HUES64 (cell line): ENCODE measurements around the gene FGFR3.
"Not testable (repeated sequence)": the region's sequence is repeated elsewhere in the genome, so short reads cannot be mapped to it uniquely, and the experiment has no call there.

Experiments used
- H3K27ac ChIP-seq: 2 replicates; pipeline ENCODE4 v1.7.0; 2013; ENCODE audit warnings: low read depth, low read length, inconsistent platforms
- H3K27me3 ChIP-seq: 2 replicates; pipeline ENCODE4 v1.6.1; 2013; ENCODE audit warnings: mild to moderate bottlenecking, low read length; ENCODE audit not compliant: insufficient read depth
- H3K36me3 ChIP-seq: 2 replicates; pipeline ENCODE4 v1.6.1; 2013; ENCODE audit warnings: mild to moderate bottlenecking, low read length; ENCODE audit not compliant: insufficient read depth
- H3K4me1 ChIP-seq: 2 replicates; pipeline ENCODE4 v1.6.1; 2013; ENCODE audit warnings: mild to moderate bottlenecking, low read length, moderate library complexity; ENCODE audit not compliant: insufficient read depth
- H3K4me3 ChIP-seq: 2 replicates; pipeline ENCODE4 v1.5.1; 2013; ENCODE audit warnings: mild to moderate bottlenecking, low read length, moderate library complexity
- H3K9ac ChIP-seq: 2 replicates; pipeline ENCODE4 v1.6.1; 2013; ENCODE audit warnings: mild to moderate bottlenecking, low read depth, low read length
- H3K9me3 ChIP-seq: 2 replicates; pipeline ENCODE4 v1.6.1; 2013; ENCODE audit warnings: low read depth, low read length; ENCODE audit not compliant: insufficient read depth
- WGBS: fragments of 150-250, 120-280 bp; methylation state at CpG from one replicate; pipeline ENCODE4 v1.1.7; 2013; ENCODE audit warnings: missing lambda C conversion rate; 5-methylcytosine and 5-hydroxymethylcytosine counted together

The FGFR3 gene

GRCh38 chr4:1826531-1827350, 33.6 kb downstream of the FGFR3 start:
- Histone ChIP-seq H3K4me1 (no peaks in the 10 kb centered on the region), H3K9me3 (peaks cover 4% of the 10 kb centered on the region; the same call in 1 of the 2 replicates), H3K27me3 (no peaks in the 10 kb centered on the region), H3K9ac (no peak overlapping the region), H3K36me3 (peaks cover 67% of the 10 kb centered on the region), H3K27ac (no peak overlapping the region), H3K4me3 (no peak overlapping the region)
- WGBS: 93% methylated on average over 30 of the region's 30 CpGs

- Histone ChIP-seq H3K9ac (no peak overlapping the region), H3K4me1 (no peaks in the 10 kb centered on the region), H3K27ac (no peak overlapping the region), H3K27me3 (no peaks in the 10 kb centered on the region), H3K4me3 (no peak overlapping the region), H3K9me3 (peaks cover 4% of the 10 kb centered on the region; the same call in 1 of the 2 replicates), H3K36me3 (peaks cover 67% of the 10 kb centered on the region)
- 90% methylated on average over 3 of the region's 3 CpGs for WGBS
Observed at GRCh38 chr4:1830234-1830633, 37.1 kb downstream of the FGFR3 start.

- Histone ChIP-seq H3K27ac (no peak overlapping the region), H3K9me3 (peaks cover 4% of the 10 kb centered on the region; the same call in 1 of the 2 replicates), H3K9ac (no peak overlapping the region), H3K27me3 (no peaks in the 10 kb centered on the region), H3K4me3 (no peak overlapping the region), H3K4me1 (no peaks in the 10 kb centered on the region), H3K36me3 (peaks cover 67% of the 10 kb centered on the region)
- 94% methylated on average over 7 of the region's 8 CpGs for WGBS
Observed at GRCh38 chr4:1830642-1831228, 37.6 kb downstream of the FGFR3 start.

- peaks cover 67% of the 10 kb centered on the region for H3K36me3 ChIP-seq
- peaks cover 4% of the 10 kb centered on the region; the same call in 1 of the 2 replicates for H3K9me3 ChIP-seq
- no peak overlapping the region for H3K9ac ChIP-seq
- H3K4me1 ChIP-seq: no peaks in the 10 kb centered on the region
- no peak overlapping the region for H3K27ac ChIP-seq
- no peaks in the 10 kb centered on the region for H3K27me3 ChIP-seq
- no peak overlapping the region for H3K4me3 ChIP-seq
- WGBS: 96% methylated on average over 8 of the region's 8 CpGs
Observed at GRCh38 chr4:1831331-1831730, 38.2 kb downstream of the FGFR3 start.

GRCh38 chr4:1832690-1833089, 39.6 kb downstream of the FGFR3 start:
- H3K4me1 ChIP-seq: no peaks in the 10 kb centered on the region
- no peaks in the 10 kb centered on the region for H3K27me3 ChIP-seq
- H3K4me3 ChIP-seq: no peak overlapping the region
- H3K9me3 ChIP-seq: peaks cover 4% of the 10 kb centered on the region; the same call in 1 of the 2 replicates
- no peak overlapping the region for H3K9ac ChIP-seq
- peaks cover 71% of the 10 kb centered on the region for H3K36me3 ChIP-seq
- WGBS: 95% methylated on average over 18 of the region's 18 CpGs
- H3K27ac ChIP-seq: no peak overlapping the region

- 96% methylated on average over 14 of the region's 14 CpGs for WGBS
- Histone ChIP-seq H3K27me3 (no peaks in the 10 kb centered on the region), H3K27ac (no peak overlapping the region), H3K9ac (no peak overlapping the region), H3K36me3 (peaks cover 73% of the 10 kb centered on the region), H3K4me3 (no peak overlapping the region), H3K4me1 (no peaks in the 10 kb centered on the region), H3K9me3 (peaks cover 4% of the 10 kb centered on the region; the same call in 1 of the 2 replicates)
Observed at GRCh38 chr4:1833307-1834046, 40.4 kb downstream of the FGFR3 start.

GRCh38 chr4:1834047-1834775, 41.1 kb downstream of the FGFR3 start:
- H3K4me1 ChIP-seq: no peaks in the 10 kb centered on the region
- WGBS: 95% methylated on average over 21 of the region's 21 CpGs

GRCh38 chr4:1835836-1836235, 42.7 kb downstream of the FGFR3 start:
- WGBS: 95% methylated on average over 7 of the region's 8 CpGs
- not testable (repeated sequence) for H3K27me3 ChIP-seq, H3K9me3 ChIP-seq, H3K27ac ChIP-seq, H3K4me3 ChIP-seq, H3K9ac ChIP-seq, H3K4me1 ChIP-seq
- H3K36me3 ChIP-seq: peaks cover 80% of the 10 kb centered on the region

More at GRCh38 chr4:1834047-1834775, 41.1 kb downstream of the FGFR3 start:
- Histone ChIP-seq H3K27ac (no peak overlapping the region), H3K36me3 (peaks cover 81% of the 10 kb centered on the region), H3K4me3 (no peak overlapping the region), H3K27me3 (no peaks in the 10 kb centered on the region), H3K9me3 (peaks cover 4% of the 10 kb centered on the region; the same call in 1 of the 2 replicates), H3K9ac (no peak overlapping the region)

GRCh38 chr4:1836650-1837049, 43.6 kb downstream of the FGFR3 start:
- 97% methylated on average over 7 of the region's 7 CpGs for WGBS
- Histone ChIP-seq H3K27ac (no peak overlapping the region), H3K36me3 (peaks cover 76% of the 10 kb centered on the region), H3K4me1 (no peaks in the 10 kb centered on the region), H3K9ac (no peak overlapping the region), H3K9me3 (no peaks in the 10 kb centered on the region), H3K27me3 (no peaks in the 10 kb centered on the region), H3K4me3 (no peak overlapping the region)

- no peak overlapping the region for H3K9ac ChIP-seq
- no peaks in the 10 kb centered on the region for H3K4me1 ChIP-seq
- no peak overlapping the region for H3K27ac ChIP-seq
- 97% methylated on average over 10 of the region's 10 CpGs for WGBS
- no peaks in the 10 kb centered on the region for H3K27me3 ChIP-seq
- H3K9me3 ChIP-seq: no peaks in the 10 kb centered on the region
- no peak overlapping the region for H3K4me3 ChIP-seq
- H3K36me3 ChIP-seq: peaks cover 74% of the 10 kb centered on the region
Observed at GRCh38 chr4:1837069-1837468, 44.0 kb downstream of the FGFR3 start.
